Aorta (tissue), 5 donors: ENCODE data around the gene ZNF296. TPM values are rescaled to one million over a fixed set of nuclear protein-coding genes. Genes with fewer than 3 reads are reported as not detected.

ENCODE experiments used
- ATAC-seq: fragments of 200-7000 bp; cut with Tn5 transposase; one replicate; pipeline ENCODE4 v1.9.1; 2022; ENCODE audit warnings: moderate library complexity; ENCODE audit not compliant: low FRiP score
- DNase-seq, 2 donors: peaks; one replicate each; pipeline ENCODE4 v3.0.0-alpha.2; 2020
- H3K27ac ChIP-seq, 2 donors: one replicate each; pipeline ENCODE4 v1.5.1; 2013; ENCODE audit warnings: low read length in 2 of 2, mild to moderate bottlenecking in 2 of 2, moderate library complexity in 2 of 2, control low read depth in 1 of 2, inconsistent platforms in 1 of 2, low read depth in 1 of 2
- H3K27me3 ChIP-seq, 2 donors: one replicate each; pipeline ENCODE4 v1.6.1; 2013; ENCODE audit warnings: control low read depth in 1 of 2, low read length in 1 of 2, mild to moderate bottlenecking in 1 of 2, moderate library complexity in 1 of 2; ENCODE audit not compliant: insufficient read depth in 2 of 2, control insufficient read depth in 1 of 2
- H3K36me3 ChIP-seq, 2 donors: one replicate each; pipeline ENCODE4 v1.6.1; 2013; ENCODE audit warnings: control low read depth in 1 of 2, low read length in 1 of 2, mild to moderate bottlenecking in 1 of 2; ENCODE audit not compliant: insufficient read depth in 2 of 2, control insufficient read depth in 1 of 2
- H3K4me1 ChIP-seq, 2 donors: one replicate each; pipeline ENCODE4 v1.6.1; 2013; ENCODE audit warnings: low read length in 2 of 2, control low read depth in 1 of 2, mild to moderate bottlenecking in 1 of 2, moderate library complexity in 1 of 2; ENCODE audit not compliant: insufficient read depth in 2 of 2, control insufficient read depth in 1 of 2
- H3K4me3 ChIP-seq, 2 donors: one replicate each; pipeline ENCODE4 v1.5.1; 2013; ENCODE audit warnings: low read length in 2 of 2, control low read depth in 1 of 2, mild to moderate bottlenecking in 1 of 2
- H3K9me3 ChIP-seq: one replicate; pipeline ENCODE4 v1.6.1; 2013; ENCODE audit warnings: mild to moderate bottlenecking, low read length; ENCODE audit not compliant: control insufficient read depth
- WGBS, 2 donors: extraction: QIAGEN DNeasy Blood & Tissue Kit; methylation state at CpG; one replicate each; pipeline ENCODE4 v1.1.7; 2013; 5-methylcytosine and 5-hydroxymethylcytosine counted together
- intact Hi-C, 2 donors: fragments of 100-400 bp; cut with DNase I; formaldehyde crosslinking; loops; one replicate each; pipeline versions ENCODE4 v1.14.2 to v1.15.0; 2022
- polyA plus RNA-seq, 2 donors: library from polyadenylated mRNA; stranded (reverse); fragments of 200-250 nt; gene quantifications; one replicate each; pipeline ENCODE4 v1.2.3, GENCODE V29; 2013
- total RNA-seq, 2 donors: library from RNA; stranded (reverse); fragmentation: NEBNext Ultra II Directional; extraction: Animal tissue kit (Norgen Biotek cat#: 25700); gene quantifications; one replicate each; pipeline ENCODE4 v1.2.1, GENCODE V29; 2021
- donor health status: healthy with polysubstance abuse.
- donor health status: Bipolar disorder and iron deficiency.
- donor health status: DM: no; HTN: no; CAD: no.
- donor health status: DM: no; HTN: no; CAD: no.
- donor health status: DM: yes; HTN: yes; CAD: no.

The ZNF296 gene
- total and polyA plus RNA-seq, 4 donors: 0.19 to 1.1 (median 0.41) TPM

GRCh38 chr19:45070861-45071544 is 5.3 kb downstream of the ZNF296 start:
- ATAC-seq (no peak), DNase-seq (no peak)
- H3K27me3 ChIP-seq: no peaks in the 10 kb centered on the region
- no peak overlapping the region for H3K27ac ChIP-seq
- WGBS, 2 donors: 89 to 90% methylated on average over 19 of the region's 19 CpGs
- H3K4me1 ChIP-seq: no peaks in the 10 kb centered on the region
- peaks cover 3 to 9% of the 10 kb centered on the region in 2 donors for H3K36me3 ChIP-seq
- intact Hi-C loops: no loop called here
- H3K4me3 ChIP-seq: no peak overlapping the region
- no peaks in the 10 kb centered on the region for H3K9me3 ChIP-seq

DNA sequence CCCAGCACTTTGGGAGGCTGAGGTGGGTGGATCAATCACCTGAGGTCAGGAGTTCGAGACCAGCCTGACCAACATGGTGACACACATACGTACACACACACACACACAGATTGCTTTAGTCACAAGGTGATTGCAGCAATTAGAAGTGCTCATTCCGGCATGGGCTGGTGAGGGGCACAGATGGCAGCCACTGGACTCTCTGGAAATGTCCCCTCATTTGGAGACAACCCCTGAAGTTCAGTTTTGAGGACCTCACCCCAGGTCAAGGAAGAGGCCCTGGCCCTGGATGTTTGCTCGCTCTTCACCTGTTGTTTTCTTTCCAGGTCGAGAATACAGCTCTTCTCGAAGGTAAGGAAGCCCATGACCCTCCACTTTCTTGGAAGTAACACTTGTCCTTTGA is 6.1 kb downstream of the ZNF296 start:
- intact Hi-C loops: no loop called here
- DNase-seq (no peak), ATAC-seq (no peak)
- WGBS, 2 donors: 88 to 89% methylated on average over 6 of the region's 6 CpGs
- no peaks in the 10 kb centered on the region for H3K9me3 ChIP-seq
- H3K27ac ChIP-seq: no peak overlapping the region
- H3K36me3 ChIP-seq: peaks cover 3 to 9% of the 10 kb centered on the region in 2 donors
- no peaks in the 10 kb centered on the region for H3K4me1 ChIP-seq
- no peak overlapping the region for H3K4me3 ChIP-seq
- no peaks in the 10 kb centered on the region for H3K27me3 ChIP-seq

GRCh38 chr19:45069056-45069455 is 7.2 kb downstream of the ZNF296 start:
- Histone ChIP-seq H3K9me3 (no peaks in the 10 kb centered on the region), H3K4me1 (no peaks in the 10 kb centered on the region), H3K27me3 (no peaks in the 10 kb centered on the region), H3K36me3 (peaks cover 8 to 13% of the 10 kb centered on the region in 2 donors), H3K27ac (no peak overlapping the region), H3K4me3 (no peak overlapping the region)
- DNase-seq (no peak), ATAC-seq (no peak)
- 69 to 74% methylated on average over 13 of the region's 13 CpGs for WGBS, 2 donors
- intact Hi-C loops: no loop called here

DNA sequence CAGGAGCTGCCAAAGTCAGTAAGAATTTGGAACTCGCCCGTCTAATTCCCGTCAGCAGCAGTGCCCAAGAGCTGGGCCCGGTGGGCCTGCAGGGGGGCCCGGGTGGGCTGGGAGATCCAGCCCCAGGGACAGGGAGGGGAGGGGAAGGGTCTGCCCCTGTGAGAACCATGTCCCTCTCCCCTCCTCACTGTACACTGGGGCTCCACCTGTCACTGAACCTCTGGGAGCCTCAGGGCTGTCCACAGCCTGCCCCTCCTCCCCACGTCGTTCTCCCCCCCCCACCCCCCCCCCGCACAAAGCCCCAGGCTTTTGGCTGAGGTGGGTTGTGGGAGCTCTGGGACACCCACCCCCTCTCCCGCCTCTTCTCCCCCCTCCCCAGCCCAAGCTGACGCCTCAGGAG is 8.2 kb downstream of the ZNF296 start:
- Histone ChIP-seq H3K36me3 (peaks cover 8 to 14% of the 10 kb centered on the region in 2 donors), H3K4me3 (no peak overlapping the region), H3K4me1 (no peaks in the 10 kb centered on the region), H3K27ac (no peak overlapping the region), H3K9me3 (no peaks in the 10 kb centered on the region), H3K27me3 (no peaks in the 10 kb centered on the region)
- DNase-seq (no peak), ATAC-seq (no peak)
- 76 to 81% methylated on average over 6 to 10 of the region's 10 CpGs for WGBS, 2 donors
- intact Hi-C loops: no loop called here

DNA sequence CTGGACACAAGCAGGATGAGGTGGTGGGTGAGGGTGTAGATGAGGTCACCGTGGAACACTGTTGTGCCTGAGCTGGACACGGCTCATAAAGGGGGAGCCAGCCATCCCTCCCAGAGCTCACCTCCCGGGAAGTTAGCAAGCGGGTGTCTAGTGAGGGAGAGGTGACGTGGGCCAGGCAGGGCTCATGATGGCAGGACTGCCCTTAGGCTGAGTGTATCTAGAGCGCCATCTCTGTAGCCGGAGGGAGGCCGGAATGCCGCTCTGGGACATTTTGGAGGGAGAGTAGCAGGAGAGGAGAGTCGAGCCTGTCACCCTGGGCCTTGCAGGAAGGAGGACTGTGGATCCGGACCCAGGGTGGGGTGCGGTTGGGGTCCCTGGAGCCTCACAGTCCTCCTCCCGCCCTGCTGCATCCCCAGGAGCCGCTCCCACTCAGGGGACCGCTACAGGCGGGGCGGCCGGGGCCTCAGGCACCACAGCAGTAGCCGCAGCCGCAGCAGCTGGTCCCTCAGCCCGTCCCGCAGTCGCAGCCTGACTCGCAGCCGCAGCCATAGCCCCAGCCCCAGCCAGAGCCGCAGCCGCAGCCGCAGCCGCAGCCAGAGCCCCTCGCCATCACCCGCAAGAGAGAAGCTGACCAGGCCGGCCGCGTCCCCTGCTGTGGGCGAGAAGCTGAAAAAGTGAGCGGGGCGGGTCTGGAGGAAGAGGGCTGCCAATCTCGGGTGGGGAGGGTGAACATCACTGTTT is 9.2 kb downstream of the ZNF296 start:
- no peak for DNase-seq
- H3K27ac ChIP-seq: no peak overlapping the region
- peaks cover 8 to 14% of the 10 kb centered on the region in 2 donors for H3K36me3 ChIP-seq
- ATAC-seq: no peak
- H3K4me3 ChIP-seq: no peak overlapping the region
- 90 to 91% methylated on average over 34 to 38 of the region's 38 CpGs for WGBS, 2 donors
- no peaks in the 10 kb centered on the region for H3K4me1 ChIP-seq
- intact Hi-C loops: no loop called here
- H3K27me3 ChIP-seq: no peaks in the 10 kb centered on the region
- no peaks in the 10 kb centered on the region for H3K9me3 ChIP-seq

- WGBS, 2 donors: 96% methylated on average over 70 to 85 of the region's 85 CpGs
- no peaks in the 10 kb centered on the region for H3K4me1 ChIP-seq
- H3K9me3 ChIP-seq: no peaks in the 10 kb centered on the region
- H3K36me3 ChIP-seq: peaks cover 6 to 12% of the 10 kb centered on the region in 2 donors
- DNase-seq (no peak), ATAC-seq (no peak)
- H3K27ac ChIP-seq: no peak overlapping the region
- intact Hi-C loops: no loop called here
- H3K27me3 ChIP-seq: no peaks in the 10 kb centered on the region
- H3K4me3 ChIP-seq: no peak overlapping the region
These were observed 12.2 kb downstream of the ZNF296 start for GRCh38 chr19:45063851-45064801.

- H3K4me3 ChIP-seq: no peak overlapping the region
- 93 to 95% methylated on average over 4 of the region's 4 CpGs for WGBS, 2 donors
- H3K27ac ChIP-seq: no peak overlapping the region
- peaks cover 5 to 18% of the 10 kb centered on the region in 2 donors for H3K36me3 ChIP-seq
- ATAC-seq: no peak
- no peaks in the 10 kb centered on the region for H3K27me3 ChIP-seq
- intact Hi-C loops: no loop called here
- H3K4me1 ChIP-seq: no peaks in the 10 kb centered on the region
- no peaks in the 10 kb centered on the region for H3K9me3 ChIP-seq
- DNase-seq: no peak
These were observed 14.3 kb downstream of the ZNF296 start for GRCh38 chr19:45061965-45062364.

GRCh38 chr19:45059258-45059965 is 16.9 kb downstream of the ZNF296 start:
- WGBS, 2 donors: 56 to 57% methylated on average over 16 of the region's 16 CpGs
- Histone ChIP-seq H3K27ac (no peak overlapping the region), H3K27me3 (no peaks in the 10 kb centered on the region), H3K4me3 (no peak overlapping the region), H3K36me3 (peaks cover 9 to 18% of the 10 kb centered on the region in 2 donors), H3K4me1 (no peaks in the 10 kb centered on the region), H3K9me3 (no peaks in the 10 kb centered on the region)
- peak; percentile 67 for ATAC-seq
- peak in 1 of 2 donors; percentile 77 for DNase-seq
- intact Hi-C loops: no loop called here
